Gastrocnemius medialis (tissue), 4 donors: ENCODE data around the gene TCP10L. TPM values are rescaled to one million over a fixed set of nuclear protein-coding genes. Genes with fewer than 3 reads are reported as not detected.

ENCODE experiments used
- ATAC-seq, 2 donors: fragments of 150-250 bp; one replicate each; pipeline ENCODE4 v1.9.1; 2016
- DNase-seq, 2 donors: peaks; one replicate each; pipeline ENCODE4 v3.0.0-alpha.2; 2019
- H3K27ac ChIP-seq, 4 donors: fragments of 200-600 bp; sonication (generic); 1 replicate in 1 of 4; 2 replicates in 3 of 4; pipeline ENCODE4 v1.5.1; 2016 to 2018; ENCODE audit warnings: mild to moderate bottlenecking in 2 of 4, moderate library complexity in 1 of 4
- H3K27me3 ChIP-seq, 3 donors: fragments of 200-600 bp; sonication (generic) in 2 of 3; 1 replicate in 1 of 3; 2 replicates in 2 of 3; pipeline versions ENCODE4 v1.5.1 to v1.6.0; 2016 to 2019; ENCODE audit warnings: mild to moderate bottlenecking in 1 of 3, moderate library complexity in 1 of 3
- H3K36me3 ChIP-seq, 2 donors: fragments of 200-600 bp; sonication (generic) in 1 of 2; one replicate each; pipeline ENCODE4 v1.5.1; 2017 to 2018
- H3K4me1 ChIP-seq, 2 donors: fragments of 200-600 bp; sonication (generic) in 1 of 2; one replicate each; pipeline ENCODE4 v1.5.1; 2016 to 2017; ENCODE audit warnings: mild to moderate bottlenecking in 2 of 2
- H3K4me3 ChIP-seq, 4 donors: fragments of 200-600 bp; sonication (generic) in 3 of 4; 1 replicate in 1 of 4; 2 replicates in 3 of 4; pipeline ENCODE4 v1.5.1; 2016 to 2019; ENCODE audit warnings: mild to moderate bottlenecking in 2 of 4
- H3K9me3 ChIP-seq, 3 donors: fragments of 200-600 bp; sonication (generic) in 2 of 3; 1 replicate in 1 of 3; 2 replicates in 2 of 3; pipeline ENCODE4 v1.5.1; 2016 to 2019
- POLR2A ChIP-seq, 2 donors: fragments of 450-650 bp; IDR thresholded peaks; one replicate each; pipeline ENCODE4 v1.6.1; 2017; ENCODE audit warnings: antibody characterized with exemption in 2 of 2, mild to moderate bottlenecking in 2 of 2, moderate library complexity in 2 of 2
- in situ Hi-C, 4 donors: fragments of 200-750 bp; cut with MboI; loops; one replicate each; pipeline versions ENCODE4 v1.15.0 to v1.8.0; 2017; ENCODE audit warnings: low sequenced_read_pairs in 4 of 4
- intact Hi-C: fragments of 100-400 bp; cut with DNase I; formaldehyde crosslinking; loops from one replicate; pipeline ENCODE4 v1.15.1; 2023; ENCODE audit warnings: low total_unique reads
- total RNA-seq, 4 donors: library from RNA; depleted of rRNA; stranded (reverse); fragments of >200 nt; gene quantifications; one replicate each; pipeline versions ENCODE4 v1.1.0 to v1.2.3, GENCODE V29; 2016
- TF ChIP-seq, protein P1 (sequence below), 5 experiments: fragments of 450-650 bp in 3 of 5; fragments of 200-600 bp in 2 of 5; sonication (generic) in 2 of 5; IDR thresholded peaks in 4 of 5; conservative IDR thresholded peaks in 1 of 5; 1 replicate in 4 of 5; 2 replicates in 1 of 5; pipeline ENCODE4 v1.5.1; 2016 to 2019; ENCODE audit warnings: antibody characterized with exemption in 5 of 5, mild to moderate bottlenecking in 3 of 5, moderate library complexity in 3 of 5

Gene TCP10L
- total RNA-seq, 4 donors from 2014 or later, result 0.19 to 0.36 (median 0.33) TPM

DNA sequence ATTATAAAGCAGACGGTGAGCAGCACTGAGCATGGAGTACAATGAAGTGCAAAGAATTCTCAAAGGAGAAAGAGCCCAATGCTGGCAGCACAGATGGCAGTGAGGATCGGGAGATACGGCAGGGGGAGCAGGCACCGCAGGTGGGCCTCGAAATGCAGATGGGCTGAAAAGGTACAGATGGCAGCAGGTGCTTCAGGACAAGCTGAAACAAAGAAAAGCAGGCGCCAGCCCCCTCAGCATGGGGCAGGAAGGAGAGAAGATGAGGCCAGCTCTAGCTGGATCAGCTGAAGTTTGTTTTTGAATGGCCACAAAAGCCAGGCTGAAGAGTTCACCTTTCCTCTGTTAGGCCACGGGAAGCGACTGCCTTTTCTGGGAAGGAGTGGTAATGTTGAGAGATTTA, 19.1 kb upstream of the TCP10L start:
- H3K27ac ChIP-seq, result no peak overlapping the region
- no peak for ATAC-seq
- no peaks in the 10 kb centered on the region for H3K9me3 ChIP-seq
- DNase-seq, result no peak
- intact Hi-C loops (no loop called here), in situ Hi-C loops (loop anchor here in 1 of 4 donors (5.0 kb wide), 1 partner anchor 202 kb away; no protein-coding TSS in a partner anchor)
- no peaks in the 10 kb centered on the region for H3K4me1 ChIP-seq
- H3K4me3 ChIP-seq, result no peak overlapping the region
- no peak for TF ChIP-seq POLR2A (IDR thresholded peaks at IDR 0.05)
- TF ChIP-seq, protein P1, sequence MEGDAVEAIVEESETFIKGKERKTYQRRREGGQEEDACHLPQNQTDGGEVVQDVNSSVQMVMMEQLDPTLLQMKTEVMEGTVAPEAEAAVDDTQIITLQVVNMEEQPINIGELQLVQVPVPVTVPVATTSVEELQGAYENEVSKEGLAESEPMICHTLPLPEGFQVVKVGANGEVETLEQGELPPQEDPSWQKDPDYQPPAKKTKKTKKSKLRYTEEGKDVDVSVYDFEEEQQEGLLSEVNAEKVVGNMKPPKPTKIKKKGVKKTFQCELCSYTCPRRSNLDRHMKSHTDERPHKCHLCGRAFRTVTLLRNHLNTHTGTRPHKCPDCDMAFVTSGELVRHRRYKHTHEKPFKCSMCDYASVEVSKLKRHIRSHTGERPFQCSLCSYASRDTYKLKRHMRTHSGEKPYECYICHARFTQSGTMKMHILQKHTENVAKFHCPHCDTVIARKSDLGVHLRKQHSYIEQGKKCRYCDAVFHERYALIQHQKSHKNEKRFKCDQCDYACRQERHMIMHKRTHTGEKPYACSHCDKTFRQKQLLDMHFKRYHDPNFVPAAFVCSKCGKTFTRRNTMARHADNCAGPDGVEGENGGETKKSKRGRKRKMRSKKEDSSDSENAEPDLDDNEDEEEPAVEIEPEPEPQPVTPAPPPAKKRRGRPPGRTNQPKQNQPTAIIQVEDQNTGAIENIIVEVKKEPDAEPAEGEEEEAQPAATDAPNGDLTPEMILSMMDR (IDR thresholded peaks at IDR 0.05 in 4 of 5, conservative IDR thresholded peaks at IDR 0.05 in 1 of 5), result no peak
- no peaks in the 10 kb centered on the region for H3K27me3 ChIP-seq
- peaks cover 0 to 76% of the 10 kb centered on the region in 2 donors for H3K36me3 ChIP-seq

DNA sequence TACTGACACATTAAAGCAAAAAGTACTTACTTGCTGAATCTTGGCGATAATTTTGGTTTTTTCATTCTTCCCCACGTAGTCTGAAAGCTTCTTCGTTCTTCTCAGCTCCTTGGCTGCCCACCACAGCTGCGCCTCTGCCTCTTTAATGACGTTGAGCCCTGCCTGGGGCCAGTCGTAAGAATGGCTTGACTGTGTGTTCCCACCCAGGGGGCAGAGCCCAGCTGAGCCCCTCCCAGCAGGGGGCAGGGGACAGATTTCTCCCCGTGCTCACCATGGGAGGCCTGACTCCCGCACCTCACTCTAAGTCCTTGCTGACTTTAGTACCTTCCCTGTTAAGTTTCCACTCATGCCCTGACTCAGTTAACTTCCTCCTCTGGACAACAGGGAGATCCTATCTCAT, 17.8 kb upstream of the TCP10L start:
- Histone ChIP-seq H3K4me1 (no peaks in the 10 kb centered on the region), H3K27me3 (no peaks in the 10 kb centered on the region), H3K9me3 (no peaks in the 10 kb centered on the region), H3K27ac (no peak overlapping the region), H3K36me3 (peaks cover 0 to 67% of the 10 kb centered on the region in 2 donors), H3K4me3 (no peak overlapping the region)
- intact Hi-C loops, result no loop called here
- TF ChIP-seq, protein P1 (IDR thresholded peaks at IDR 0.05 in 4 of 5, conservative IDR thresholded peaks at IDR 0.05 in 1 of 5), result no peak
- no peak for TF ChIP-seq POLR2A (IDR thresholded peaks at IDR 0.05)
- ATAC-seq (no peak), DNase-seq (no peak)
- in situ Hi-C loops, result loop anchor here in 1 of 4 donors (5.0 kb wide), 1 partner anchor 201 kb away; no protein-coding TSS in a partner anchor

DNA sequence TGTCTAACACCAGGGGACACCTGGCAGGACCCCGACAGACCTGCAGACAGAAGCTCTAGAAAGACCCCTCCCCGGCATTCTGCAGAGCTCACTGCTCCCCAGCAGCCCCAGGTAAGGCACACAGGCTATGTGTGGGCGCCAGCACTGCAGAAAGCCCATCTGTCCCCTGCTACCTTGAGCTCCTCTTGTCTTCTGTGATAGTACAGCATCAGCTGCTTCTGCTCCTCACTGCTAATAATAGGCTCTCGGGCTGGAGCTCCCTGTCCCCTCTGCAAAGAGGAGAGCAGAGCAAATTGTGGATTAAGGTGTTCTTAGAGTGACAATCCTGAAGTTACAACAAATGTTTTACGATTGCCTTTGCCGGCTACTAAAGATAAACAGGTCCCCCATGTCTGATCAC, 16.8 kb upstream of the TCP10L start:
- peaks cover 0 to 65% of the 10 kb centered on the region in 2 donors for H3K36me3 ChIP-seq
- no peak overlapping the region for H3K4me3 ChIP-seq
- H3K9me3 ChIP-seq, result no peaks in the 10 kb centered on the region
- in situ Hi-C loops, result loop anchor here in 1 of 4 donors (5.0 kb wide), 1 partner anchor 200 kb away; no protein-coding TSS in a partner anchor
- TF ChIP-seq, protein P1 (IDR thresholded peaks at IDR 0.05 in 4 of 5, conservative IDR thresholded peaks at IDR 0.05 in 1 of 5), result no peak
- no peak for TF ChIP-seq POLR2A (IDR thresholded peaks at IDR 0.05)
- H3K27me3 ChIP-seq, result no peaks in the 10 kb centered on the region
- DNase-seq (no peak), ATAC-seq (no peak)
- no peaks in the 10 kb centered on the region for H3K4me1 ChIP-seq
- intact Hi-C loops, result no loop called here
- H3K27ac ChIP-seq, result no peak overlapping the region

DNA sequence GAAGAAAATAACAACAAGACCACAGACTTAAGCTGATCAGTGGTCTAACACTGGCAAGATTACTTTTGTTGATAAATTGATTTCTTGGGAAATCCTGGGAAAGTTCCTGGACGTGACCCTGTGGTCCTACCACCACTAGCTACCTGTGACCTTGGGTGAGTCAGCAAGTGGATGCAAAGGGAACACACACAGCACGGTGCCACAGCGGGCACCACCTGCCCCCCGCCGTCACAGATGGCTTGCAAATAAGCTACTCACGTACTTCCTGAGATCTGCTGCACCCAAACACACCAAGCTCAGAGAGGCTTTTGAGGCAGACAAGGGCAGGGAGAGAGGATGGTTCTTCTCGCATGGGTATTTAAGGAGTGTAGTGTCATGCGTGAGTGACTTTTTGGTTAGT, 14.2 kb upstream of the TCP10L start:
- intact Hi-C loops, result no loop called here
- no peak for ATAC-seq
- in situ Hi-C loops, result no loop called here

More for the DNA sequence above, 14.2 kb upstream of the TCP10L start:
- H3K4me3 ChIP-seq, result no peak overlapping the region
- peaks cover 0 to 39% of the 10 kb centered on the region in 2 donors for H3K36me3 ChIP-seq
- H3K27me3 ChIP-seq, result no peaks in the 10 kb centered on the region
- H3K27ac ChIP-seq, result no peak overlapping the region
- H3K9me3 ChIP-seq, result no peaks in the 10 kb centered on the region
- H3K4me1 ChIP-seq, result no peaks in the 10 kb centered on the region
- DNase-seq, result no peak
- TF ChIP-seq, protein P1 (IDR thresholded peaks at IDR 0.05 in 4 of 5, conservative IDR thresholded peaks at IDR 0.05 in 1 of 5), result no peak
- no peak for TF ChIP-seq POLR2A (IDR thresholded peaks at IDR 0.05)
